Daoy (cell line): Measurements from ENCODE around the gene DDX31. TPM values are rescaled to one million over a fixed set of nuclear protein-coding genes. Genes with fewer than 3 reads are reported as not detected.
"Not testable (repeated sequence)": the region's sequence is repeated elsewhere in the genome, so short reads cannot be mapped to it uniquely, and the experiment has no call there.

Experiments
- DNase-seq: peaks from one replicate; pipeline ENCODE4 v3.0.0-alpha.2; 2015; ENCODE audit warnings: low read depth
- total RNA-seq: library from RNA; depleted of rRNA; stranded (reverse); fragments of >200 nt; shearing (Covaris generic); gene quantifications from 2 replicates; pipeline ENCODE4 v1.2.3, GENCODE V29; 2014; rRNA removed

Gene DDX31
- total RNA-seq, result 27.3 and 32.6 TPM in 2 replicates

GRCh38 chr9:132669698-132670456, at the start of gene DDX31:
Gene DDX31, minus strand, starts transcription at chr9:132669983. Its CDS starts 49 bp downstream, at chr9:132669934.
- DNase-seq, result peak; percentile 92

GRCh38 chr9:132718381-132718928, 48.7 kb upstream of the DDX31 start:
- DNase-seq, result peak; percentile 25

GRCh38 chr9:132717326-132717945, 47.7 kb upstream of the DDX31 start:
- DNase-seq, result no peak

- no peak for DNase-seq
Observed at GRCh38 chr9:132716007-132716406, 46.2 kb upstream of the DDX31 start.

GRCh38 chr9:132712753-132713152, 43.0 kb upstream of the DDX31 start:
- DNase-seq, result no peak

- no peak for DNase-seq
Observed at GRCh38 chr9:132711846-132712245, 42.1 kb upstream of the DDX31 start.

GRCh38 chr9:132711152-132711551, 41.4 kb upstream of the DDX31 start:
- not testable (repeated sequence) for DNase-seq

- no peak for DNase-seq
Observed at GRCh38 chr9:132710333-132710732, 40.5 kb upstream of the DDX31 start.

- DNase-seq, result no peak
Observed at GRCh38 chr9:132708769-132709430, 39.1 kb upstream of the DDX31 start.

GRCh38 chr9:132708239-132708638, 38.5 kb upstream of the DDX31 start:
- no peak for DNase-seq

- DNase-seq, result no peak
Observed at GRCh38 chr9:132703336-132703735, 33.6 kb upstream of the DDX31 start.

GRCh38 chr9:132702254-132702653, 32.5 kb upstream of the DDX31 start:
- DNase-seq, result no peak

- no peak for DNase-seq
Observed at GRCh38 chr9:132699956-132700355, 30.2 kb upstream of the DDX31 start.

- no peak for DNase-seq
Observed at GRCh38 chr9:132698989-132699388, 29.2 kb upstream of the DDX31 start.

- DNase-seq, result no peak
Observed at GRCh38 chr9:132697230-132697629, 27.4 kb upstream of the DDX31 start.

- no peak for DNase-seq
Observed at GRCh38 chr9:132694144-132694543, 24.4 kb upstream of the DDX31 start.

- DNase-seq, result no peak
Observed at GRCh38 chr9:132690696-132691095, 20.9 kb upstream of the DDX31 start.

- DNase-seq, result no peak
Observed at GRCh38 chr9:132683873-132684272, 14.1 kb upstream of the DDX31 start.

GRCh38 chr9:132681561-132681960, 11.8 kb upstream of the DDX31 start:
- DNase-seq, result no peak

GRCh38 chr9:132679946-132680625, 10.3 kb upstream of the DDX31 start:
- DNase-seq, result no peak

GRCh38 chr9:132677976-132678375, 8.2 kb upstream of the DDX31 start:
- no peak for DNase-seq

- DNase-seq, result no peak
Observed at GRCh38 chr9:132674485-132674884, 4.7 kb upstream of the DDX31 start.
